HepG2 (cell line): ENCODE data around the gene IL1R1. TPM values are rescaled to one million over a fixed set of nuclear protein-coding genes. Genes with fewer than 3 reads are reported as not detected.

ENCODE experiments used
- ATAC-seq: fragments of 200-7000 bp; cut with Tn5 transposase; 3 replicates; pipeline ENCODE4 v1.9.1; 2020; ENCODE audit warnings: mild to moderate bottlenecking, moderate library complexity
- BruUV-seq: library from RNA; stranded (reverse); fragments of 400-500 nt; replicated peaks from 2 replicates; lab custom pipeline; 2021; lab: Mats Ljungman, UMichigan
- CTCF ChIA-PET: fragments of 300-600 bp; formaldehyde crosslinking; extraction: SDS; loops from one replicate; lab custom pipeline; 2021; ENCODE audit warnings: low total read pairs, inconsistent platforms, low intra/inter-chr PET ratio; lab: Yijun Ruan, JAX
- POLR2A ChIA-PET: fragments of 350-600 bp; sonication (Branson Sonifier 250); formaldehyde crosslinking; loops from one replicate; lab custom pipeline; 2020; ENCODE audit warnings: antibody characterized with exemption, inconsistent platforms; lab: Yijun Ruan, JAX
- DNase-seq: peaks from one replicate; pipeline ENCODE4 v3.0.0-alpha.2; 2015; ENCODE audit warnings: low spot score
- FAIRE-seq: peaks from 3 replicates; lab custom pipeline; 2011; peaks lifted over from hg19 to GRCh38; lab: Jason Lieb, UNC
- H2AFZ ChIP-seq: one replicate; pipeline ENCODE4 v1.6.1; 2011; ENCODE audit warnings: low read length, inconsistent platforms
- H3K27ac ChIP-seq: fragments of 300-600 bp; 3 replicates; pipeline ENCODE4 v1.8.0; 2011; ENCODE audit warnings: mixed run types, mild to moderate bottlenecking, mixed read lengths, low read length, inconsistent platforms; ENCODE audit not compliant: insufficient read depth; ENCODE audit errors: extremely low read length
- H3K27me3 ChIP-seq, 2 experiments: fragments of 200-600 bp in 1 of 2; 2 replicates in 1 of 2; 3 replicates in 1 of 2; pipeline versions ENCODE4 v1.6.0 to v1.8.0; 2011; ENCODE audit warnings: low read length in 2 of 2, mild to moderate bottlenecking in 2 of 2, moderate library complexity in 2 of 2, inconsistent platforms in 1 of 2; ENCODE audit not compliant: insufficient read depth in 2 of 2, control insufficient read depth in 1 of 2
- H3K36me3 ChIP-seq, 2 experiments: fragments of 200-600 bp in 1 of 2; replicated peaks in 1 of 2; 2 replicates in 1 of 2; 3 replicates in 1 of 2; pipeline versions ENCODE4 v1.5.1 to v1.8.0; 2011; ENCODE audit warnings: low read length in 2 of 2, inconsistent platforms in 1 of 2; ENCODE audit not compliant: insufficient read depth in 2 of 2, control insufficient read depth in 1 of 2
- H3K4me1 ChIP-seq: 2 replicates; pipeline ENCODE4 v1.5.1; 2012; ENCODE audit warnings: low read length, inconsistent platforms; ENCODE audit not compliant: insufficient read depth
- H3K4me2 ChIP-seq: 2 replicates; pipeline ENCODE4 v1.6.0; 2011; ENCODE audit warnings: low read depth, low read length, inconsistent platforms
- H3K4me3 ChIP-seq, 3 experiments: fragments of 200-600 bp in 1 of 3; sonication (generic), shearing (Covaris generic) in 1 of 3; replicated peaks in 1 of 3; 2 replicates each; pipeline ENCODE4 v1.5.1; 2011 to 2016; ENCODE audit warnings: low read length in 3 of 3, inconsistent platforms in 2 of 3, low read depth in 2 of 3, mild to moderate bottlenecking in 2 of 3, control low read depth in 1 of 3, mixed read lengths in 1 of 3; ENCODE audit not compliant: insufficient read depth in 1 of 3
- H3K79me2 ChIP-seq: one replicate; pipeline ENCODE4 v1.6.1; 2011; ENCODE audit warnings: low read length, inconsistent platforms; ENCODE audit not compliant: insufficient read depth
- H3K9ac ChIP-seq: 2 replicates; pipeline ENCODE4 v1.6.0; 2011; ENCODE audit warnings: mild to moderate bottlenecking, low read depth, low read length, inconsistent platforms; ENCODE audit not compliant: insufficient read depth
- H3K9me3 ChIP-seq: 2 replicates; pipeline ENCODE4 v1.5.1; 2012; ENCODE audit warnings: mild to moderate bottlenecking, low read length
- H4K20me1 ChIP-seq: 2 replicates; pipeline ENCODE4 v1.6.0; 2011; ENCODE audit warnings: inconsistent platforms, mild to moderate bottlenecking, low read length, moderate library complexity; ENCODE audit not compliant: insufficient read depth
- ATF7 ChIP-seq, 2 experiments: fragments of 450-650 bp in 1 of 2; sonication (generic) in 1 of 2; formaldehyde crosslinking in 1 of 2; IDR thresholded peaks; 2 replicates each; pipeline versions ENCODE4 v1.4.0 to v1.6.1; 2016 to 2020; ENCODE audit warnings: antibody characterized with exemption in 1 of 2, mild to moderate bottlenecking in 1 of 2, missing genetic modification reagents in 1 of 2
- GLI4 ChIP-seq: sonication (generic); formaldehyde crosslinking; IDR thresholded peaks from 2 replicates; pipeline ENCODE4 v1.5.1; 2020; ENCODE audit warnings: missing genetic modification reagents, mild to moderate bottlenecking, moderate library complexity, borderline replicate concordance
- RBFOX2 ChIP-seq: fragments of 200-400 bp; formaldehyde crosslinking; IDR thresholded peaks from 2 replicates; pipeline ENCODE4 v1.6.1; 2017; ENCODE audit warnings: low read depth, mild to moderate bottlenecking, low read length
- RFX1 ChIP-seq: fragments of 450-650 bp; IDR thresholded peaks from 2 replicates; pipeline ENCODE4 v1.6.1; 2017
- TGIF2 ChIP-seq: IDR thresholded peaks from 2 replicates; pipeline ENCODE4 v1.6.1; 2016; ENCODE audit warnings: control low read depth, missing compliant biosample characterization
- YEATS4 ChIP-seq: sonication (generic); formaldehyde crosslinking; IDR thresholded peaks from 2 replicates; pipeline ENCODE4 v1.4.0; 2020; ENCODE audit warnings: missing genetic modification reagents, borderline replicate concordance
- ZNF230 ChIP-seq: sonication (generic); formaldehyde crosslinking; IDR thresholded peaks from 2 replicates; pipeline ENCODE4 v1.4.0; 2020; ENCODE audit warnings: mild to moderate bottlenecking, missing genetic modification reagents
- ZNF556 ChIP-seq: sonication (generic); formaldehyde crosslinking; IDR thresholded peaks from 2 replicates; pipeline ENCODE4 v1.4.0; 2020; ENCODE audit warnings: mild to moderate bottlenecking, missing genetic modification reagents, borderline replicate concordance
- WGBS: methylation state at CpG from one replicate; pipeline ENCODE4 v1.1.6; 2017; ENCODE audit warnings: low lambda C conversion rate; 5-methylcytosine and 5-hydroxymethylcytosine counted together
- in situ Hi-C: cut with HindIII; loops from 2 replicates; pipeline ENCODE4 v1.10.0; 2017; ENCODE audit warnings: low pct_unique_long_range_greater_than_20kb; ENCODE audit not compliant: extremely low pct_ligation_motif_present
- intact Hi-C: fragments of 100-400 bp; cut with micrococcal nuclease; formaldehyde crosslinking; loops from one replicate; pipeline ENCODE4 v1.10.0; 2022; ENCODE audit not compliant: unreplicated experiment
- polyA plus RNA-seq, 8 experiments: library from polyadenylated mRNA; depleted of rRNA in 3 of 8; stranded (reverse) in 7 of 8; unstranded in 1 of 8; fragments of >200 nt; fragmentation: Illumina TruSeq in 4 of 8; extraction: Trizol in 4 of 8; gene quantifications; 2 replicates each; pipeline versions ENCODE4 v1.2.1 to v1.2.3, GENCODE V29; 2011 to 2016; ENCODE audit warnings: low read depth in 4 of 8, missing spikeins in 1 of 8, mixed read lengths in 1 of 8; ENCODE audit not compliant: insufficient read depth in 1 of 8
- total RNA-seq, 5 experiments: library from RNA; depleted of rRNA; stranded (reverse); fragments of >200 nt; fragmentation: Illumina TruSeq; extraction: Trizol; gene quantifications; 2 replicates each; pipeline ENCODE4 v1.2.3, GENCODE V29; 2016; ENCODE audit warnings: low read depth in 1 of 5
- TF ChIP-seq, protein P1 (sequence below): sonication (generic); formaldehyde crosslinking; IDR thresholded peaks from 2 replicates; pipeline ENCODE4 v1.5.1; 2020; ENCODE audit warnings: missing genetic modification reagents, mild to moderate bottlenecking, borderline replicate concordance

The IL1R1 gene
- total and polyA plus RNA-seq, 2 of the 13 experiments (the other 11 are each of a cell fraction or from before 2014, with no cell fraction given), result 38.0 to 93.1 TPM

DNA sequence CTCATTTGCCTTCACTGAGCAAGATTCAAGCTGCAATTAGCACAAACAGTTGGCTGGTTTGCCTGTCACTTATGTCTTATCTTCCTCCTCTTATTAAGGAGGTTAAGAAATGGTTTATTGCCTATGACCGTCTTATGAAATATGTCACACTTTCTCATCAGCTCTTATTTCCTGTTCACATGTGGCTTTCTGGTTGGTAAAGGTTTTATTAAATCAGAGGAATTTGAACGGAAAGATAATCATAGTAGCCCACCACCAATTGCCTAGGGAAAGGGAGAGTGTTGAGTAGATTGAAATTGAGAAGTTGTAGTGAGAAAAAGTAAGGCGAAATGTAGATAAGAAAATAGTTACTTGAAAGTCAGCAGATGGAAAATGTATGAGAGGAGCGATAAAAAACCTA, 4.2 kb upstream of the IL1R1 start:
- TF ChIP-seq RBFOX2 (no peak), ZNF230 (CRISPR knock-in tag) (no peak), GLI4 (CRISPR knock-in tag) (no peak), ATF7 (IDR thresholded peaks at IDR 0.05) (no peak), ATF7 (CRISPR knock-in tag; IDR thresholded peaks at IDR 0.05) (no peak), TGIF2 (CRISPR knock-in tag) (no peak), RFX1 (no peak), YEATS4 (no peak), ZNF556 (CRISPR knock-in tag) (no peak)
- TF ChIP-seq, protein P1, sequence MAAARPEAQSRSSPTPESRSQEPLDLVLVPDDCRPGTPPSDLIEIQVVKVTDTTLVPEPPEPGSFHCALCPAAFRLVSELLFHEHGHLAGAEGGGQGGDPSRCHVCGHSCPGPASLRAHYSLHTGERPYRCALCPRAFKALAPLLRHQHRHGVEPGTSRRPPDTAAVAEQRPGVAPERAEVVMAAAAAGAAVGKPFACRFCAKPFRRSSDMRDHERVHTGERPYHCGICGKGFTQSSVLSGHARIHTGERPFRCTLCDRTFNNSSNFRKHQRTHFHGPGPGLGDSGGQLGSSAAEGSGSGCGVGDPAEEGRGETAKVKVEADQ (CRISPR knock-in tag), result no peak
- TF ChIP-seq, all 625 proteins: peak for 0
- H3K4me3 ChIP-seq, result no peak overlapping the region
- ATAC-seq (no peak), DNase-seq (no peak), FAIRE-seq (no peak)
- POLR2A ChIA-PET, result no interaction called here
- no peaks in the 10 kb centered on the region for H3K9me3 ChIP-seq
- intact Hi-C loops (no loop called here), in situ Hi-C loops (no loop called here)
- no peaks in the 10 kb centered on the region; a peak in 1 of 5 replicates for H3K27me3 ChIP-seq
- H3K4me2 ChIP-seq, result no peak overlapping the region
- no peak overlapping the region for H3K9ac ChIP-seq
- BruUV-seq, result no TSS peak
- no peak overlapping the region for H2AFZ ChIP-seq
- peaks cover 24% of the 10 kb centered on the region for H3K4me1 ChIP-seq
- WGBS, result 97% methylated on average over 4 of the region's 4 CpGs
- H3K36me3 ChIP-seq, result no peaks in the 10 kb centered on the region
- H3K27ac ChIP-seq, result no peak overlapping the region
- CTCF ChIA-PET, result no interaction called here
- peaks cover 14% of the 10 kb centered on the region for H3K79me2 ChIP-seq
- H4K20me1 ChIP-seq, result no peaks in the 10 kb centered on the region
